GM23248 (cell line): ENCODE measurements around the gene LAIR2.

Experiments
- EZH2 ChIP-seq: fragments of 200-600 bp; sonication (generic); IDR thresholded peaks from 2 replicates; pipeline ENCODE4 v1.6.1; 2018; ENCODE audit warnings: antibody characterized with exemption, mild to moderate bottlenecking; ENCODE audit not compliant: insufficient read depth, poor library complexity, severe bottlenecking
- EZH2phosphoT487 ChIP-seq: fragments of 200-600 bp; sonication (generic); IDR thresholded peaks from 2 replicates; pipeline ENCODE4 v1.6.1; 2018; ENCODE audit warnings: antibody characterized with exemption, moderate library complexity, mild to moderate bottlenecking, low read depth; ENCODE audit not compliant: insufficient read depth

GRCh38 chr19:54454781-54455675, 47.6 kb upstream of the LAIR2 start:
- TF ChIP-seq EZH2 (no peak), EZH2phosphoT487 (no peak)
